Ramos (cell line): ENCODE results near the gene BDP1.
"Not testable (repeated sequence)": the region's sequence is repeated elsewhere in the genome, so short reads cannot be mapped to it uniquely, and the experiment has no call there.

Source experiments
- in situ Hi-C: fragments of 300-500 bp; cut with MboI; formaldehyde crosslinking; loops from one replicate; pipeline ENCODE4 v1.14.3; 2022; ENCODE audit warnings: low sequenced_read_pairs; ENCODE audit not compliant: unreplicated experiment

Gene BDP1

DNA sequence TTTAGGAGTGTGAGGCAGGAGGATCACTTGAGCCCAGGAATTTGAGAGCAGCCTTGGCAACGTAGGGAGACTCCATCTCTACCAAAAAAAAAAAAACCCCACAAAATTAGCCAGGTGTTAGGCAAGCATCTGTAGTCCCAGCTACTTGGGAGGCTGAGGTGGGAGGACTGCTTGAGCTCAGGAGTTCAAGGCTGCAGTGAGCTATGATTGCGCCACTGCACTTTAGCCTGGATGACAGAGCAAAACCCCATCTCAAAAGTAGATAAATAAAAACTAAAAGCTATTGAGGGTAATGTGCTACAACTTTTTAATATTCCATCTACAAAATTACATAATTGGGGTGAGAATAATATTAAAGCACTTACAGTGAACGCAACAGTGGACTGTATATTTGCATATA lies 5.9 kb downstream of the BDP1 start:
- in situ Hi-C loops = no loop called here

DNA sequence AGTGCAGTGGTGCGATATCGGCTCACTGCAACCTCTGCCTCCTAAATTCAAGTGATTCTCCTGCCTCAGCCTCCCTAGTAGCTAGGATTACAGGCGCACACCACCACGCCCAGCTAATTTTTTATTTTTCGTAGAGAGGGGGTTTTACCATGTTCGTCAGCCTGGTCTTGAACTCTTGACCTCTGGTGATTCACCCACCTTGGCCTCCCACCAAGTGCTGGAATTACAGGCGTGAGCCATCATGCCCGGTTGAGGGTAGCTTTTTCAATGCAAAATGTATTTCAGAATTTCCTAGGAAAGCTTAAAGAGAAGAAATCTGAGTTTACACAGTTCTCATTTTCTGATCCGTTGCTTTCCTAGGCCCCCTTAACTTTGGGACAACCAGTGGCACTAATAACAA lies 15.7 kb downstream of the BDP1 start:
- in situ Hi-C loops = no loop called here

DNA sequence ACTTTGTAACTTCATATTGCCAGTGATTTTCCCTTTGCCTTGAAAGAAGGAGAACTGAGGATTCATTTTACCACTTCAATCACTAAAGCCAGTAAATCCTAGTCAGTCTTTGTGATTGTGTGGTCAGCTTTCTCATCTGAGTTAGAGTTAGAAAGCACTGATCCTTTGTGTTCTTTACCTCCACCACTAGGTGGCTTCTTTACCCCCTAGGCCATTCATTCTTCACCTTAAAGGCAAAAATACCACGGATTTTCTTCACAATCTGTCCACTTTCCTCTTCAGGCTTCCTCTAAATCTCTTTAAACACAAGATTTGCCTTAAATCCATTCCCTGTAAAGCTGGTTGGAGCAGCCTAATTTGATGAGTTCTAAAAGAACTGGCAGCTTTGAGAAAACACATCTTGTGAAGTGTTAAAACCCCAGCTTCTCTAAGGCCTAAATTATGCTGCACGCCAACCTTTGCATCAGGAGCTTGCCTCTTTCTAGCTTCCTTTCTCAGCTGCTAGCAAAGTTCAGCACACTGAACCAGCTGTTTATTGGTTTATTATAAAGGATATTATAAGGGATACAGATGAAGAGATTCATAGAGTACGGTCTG lies 20.4 kb downstream of the BDP1 start:
- in situ Hi-C loops = no loop called here

DNA sequence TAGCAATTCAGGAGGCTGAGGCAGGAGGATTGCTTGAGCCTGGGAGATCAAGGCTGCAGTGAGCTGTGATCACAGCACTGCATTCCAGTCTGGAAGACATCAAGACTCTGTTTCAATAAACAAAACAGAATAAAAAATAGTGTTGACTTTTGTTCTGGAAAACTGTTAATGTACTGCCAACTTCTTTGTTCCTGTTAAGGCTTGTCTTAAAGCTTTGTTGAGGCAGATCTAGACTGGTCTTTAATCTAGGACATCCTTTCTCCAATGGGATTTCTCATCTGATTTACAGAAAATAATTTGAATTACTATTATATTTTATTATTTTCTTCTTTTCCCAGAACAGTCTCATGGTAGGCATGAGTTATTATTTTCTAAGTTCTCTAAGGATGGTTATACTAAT lies 26.0 kb downstream of the BDP1 start:
- in situ Hi-C loops = no loop called here

DNA sequence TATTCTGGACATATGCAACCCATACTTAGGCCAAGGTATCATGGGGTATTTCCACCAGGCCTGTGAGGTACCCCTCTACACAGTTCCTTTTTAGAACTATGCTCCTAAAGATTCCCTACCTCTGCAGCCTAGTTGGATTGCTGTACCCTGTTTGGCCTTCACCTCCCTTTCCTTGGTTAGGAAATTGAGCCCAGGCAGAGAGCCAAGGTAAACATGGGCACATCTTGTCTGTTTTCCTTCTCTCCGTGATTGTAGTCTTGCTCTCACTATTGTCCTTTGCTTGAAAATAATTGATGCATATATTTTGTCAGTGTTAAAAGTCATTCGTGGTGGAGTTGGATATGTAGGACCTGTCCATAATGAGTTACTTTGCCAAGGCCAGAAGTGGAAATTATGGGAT lies 26.7 kb downstream of the BDP1 start:
- in situ Hi-C loops = no loop called here

DNA sequence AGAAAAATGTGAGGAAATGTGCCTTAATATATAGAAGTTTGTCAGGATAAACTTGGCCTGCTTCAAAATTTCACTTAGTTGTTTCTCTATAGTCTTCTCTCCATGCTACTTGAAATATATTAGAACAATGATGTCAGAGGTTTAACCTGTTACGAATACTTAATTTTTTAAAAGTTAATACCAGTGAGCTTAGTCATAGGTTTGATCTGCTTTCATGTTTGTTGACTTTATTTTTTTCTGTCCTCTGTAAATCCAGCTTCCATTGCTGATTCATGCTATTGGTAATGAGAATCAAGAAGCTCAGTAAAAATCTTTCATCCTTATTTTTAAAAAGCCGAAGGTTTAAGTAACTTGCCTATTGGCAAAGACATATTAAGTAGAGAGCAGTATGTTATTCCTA lies 27.9 kb downstream of the BDP1 start:
- in situ Hi-C loops = no loop called here

DNA sequence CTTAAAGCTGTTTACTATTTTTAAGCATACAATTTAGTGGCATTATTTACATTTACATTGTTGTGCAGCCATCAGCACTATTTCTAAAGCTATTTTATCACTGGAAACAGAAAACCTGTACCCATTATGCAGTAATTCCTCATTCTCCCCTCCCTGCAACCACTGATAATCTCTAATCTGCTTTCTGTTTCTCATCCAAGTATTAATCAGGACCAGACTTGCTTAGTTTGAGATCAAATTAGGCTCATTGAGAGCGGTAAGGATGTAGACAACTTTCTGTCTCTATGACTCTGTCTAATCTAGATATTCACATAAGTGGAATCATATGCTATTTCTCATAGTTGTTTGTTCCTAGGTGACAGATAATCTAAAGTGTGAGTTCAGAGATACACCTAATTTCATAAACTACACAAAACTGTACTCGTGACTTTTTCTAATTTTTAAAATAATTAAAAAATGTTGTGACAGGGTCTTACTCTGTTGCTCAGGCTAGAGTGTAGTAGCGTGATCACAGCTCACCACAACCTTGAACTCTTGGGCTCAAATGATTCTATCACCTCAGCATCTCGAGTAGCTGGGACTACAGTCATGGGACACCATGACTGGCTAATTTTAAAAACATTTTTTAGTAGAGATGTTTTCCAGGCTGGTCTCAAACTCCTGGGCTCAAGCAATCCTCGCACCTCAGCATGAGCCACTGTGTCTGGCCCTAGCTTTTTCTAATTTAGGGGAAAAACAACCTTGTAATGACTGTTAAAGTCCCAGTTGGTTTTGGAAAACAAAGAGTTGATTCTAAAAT lies 37.6 kb downstream of the BDP1 start:
- in situ Hi-C loops = no loop called here

DNA sequence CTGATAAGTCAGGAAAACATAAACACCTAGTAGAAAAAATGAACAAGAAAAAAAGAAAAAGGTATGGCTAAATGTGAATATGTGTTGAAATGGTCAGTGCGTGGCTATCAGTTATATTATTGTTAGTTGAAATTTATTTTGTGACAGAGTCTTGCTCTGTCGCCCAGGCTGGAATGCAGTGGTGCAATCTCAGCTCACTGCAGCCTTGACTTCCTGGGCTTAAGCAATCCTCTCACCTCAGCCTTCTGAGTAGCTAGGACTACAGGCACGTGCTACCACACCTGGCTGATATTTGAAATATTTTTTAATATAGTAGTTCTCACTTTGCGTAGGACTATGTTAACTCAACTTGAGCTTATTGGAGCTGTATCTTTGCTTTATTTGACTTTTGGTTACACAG lies 38.8 kb downstream of the BDP1 start:
- in situ Hi-C loops = not testable (repeated sequence)

DNA sequence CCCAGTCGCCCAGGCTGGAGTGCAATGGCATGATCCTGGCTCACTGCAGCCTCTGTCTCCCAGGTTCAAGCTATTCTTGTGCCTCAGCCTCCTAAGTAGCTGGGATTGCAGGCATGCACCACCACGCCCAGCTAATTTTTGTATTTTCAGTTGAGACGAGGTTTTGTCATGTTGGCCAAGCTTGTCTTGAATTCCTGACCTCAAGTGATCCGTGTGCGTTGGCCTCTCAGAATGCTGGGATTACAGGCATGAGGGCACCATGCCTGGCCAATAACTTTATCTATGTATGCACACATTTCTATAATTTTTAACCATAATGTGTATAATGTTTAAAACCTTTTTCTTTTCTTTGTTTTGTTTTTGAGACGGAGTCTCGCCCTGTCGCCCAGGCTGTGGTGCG lies 43.3 kb downstream of the BDP1 start:
- in situ Hi-C loops = not testable (repeated sequence)

DNA sequence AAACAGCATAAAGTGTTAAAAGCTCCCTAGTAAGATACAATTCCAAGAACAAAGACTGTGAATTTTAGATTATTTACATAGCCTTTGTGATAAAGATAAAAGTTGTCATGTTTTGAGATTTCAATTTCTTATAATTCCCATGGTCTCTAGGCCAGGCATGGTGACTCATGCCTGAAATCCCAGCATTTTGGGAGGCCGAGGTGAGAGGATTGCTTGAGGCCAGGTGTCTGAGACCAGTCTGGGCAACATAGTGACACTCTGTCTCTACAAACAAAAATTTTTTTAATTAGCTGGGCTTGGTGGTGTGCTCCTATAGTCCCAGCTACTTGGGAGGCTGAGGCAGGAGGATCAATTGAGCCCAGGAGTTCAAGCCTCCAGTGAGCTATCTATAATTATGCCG lies 48.1 kb downstream of the BDP1 start:
- in situ Hi-C loops = no loop called here

DNA sequence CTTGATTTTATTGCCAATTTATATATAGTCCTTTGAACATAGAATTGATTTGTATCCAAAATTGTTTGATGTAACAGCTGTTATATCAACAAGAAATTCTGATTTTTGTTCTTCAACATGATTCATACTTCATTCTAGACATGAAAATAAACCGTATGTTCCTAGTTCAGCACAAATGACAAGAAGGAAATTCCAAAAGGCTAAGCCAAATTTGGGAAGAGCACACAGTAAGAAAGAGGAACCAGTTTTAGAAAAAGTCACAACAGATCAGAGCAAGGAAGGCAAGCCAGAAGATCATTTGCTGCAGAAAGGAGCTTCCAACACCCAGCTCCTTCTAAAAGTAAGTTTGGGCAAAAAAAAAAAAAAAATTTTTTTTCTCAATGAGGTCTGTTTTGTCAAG lies 66.7 kb downstream of the BDP1 start:
- in situ Hi-C loops = no loop called here

DNA sequence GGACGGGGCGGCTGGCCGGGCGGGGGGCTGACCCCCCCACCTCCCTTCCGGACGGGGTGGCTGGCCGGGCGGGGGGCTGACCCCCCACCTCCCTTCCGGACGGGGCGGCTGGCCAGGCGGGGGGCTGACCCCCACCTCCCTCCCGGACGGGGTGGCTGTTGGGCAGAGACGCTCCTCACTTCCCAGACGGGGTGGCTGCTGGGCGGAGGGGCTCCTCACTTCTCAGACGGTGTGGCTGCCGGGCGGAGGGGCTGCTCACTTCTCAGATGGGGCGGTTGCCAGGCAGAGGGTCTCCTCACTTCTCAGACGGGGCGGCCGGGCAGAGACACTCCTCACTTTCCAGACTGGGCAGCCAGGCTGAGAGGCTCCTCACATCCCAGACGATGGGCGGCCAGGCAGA lies 70.2 kb downstream of the BDP1 start:
- in situ Hi-C loops = not testable (repeated sequence)

DNA sequence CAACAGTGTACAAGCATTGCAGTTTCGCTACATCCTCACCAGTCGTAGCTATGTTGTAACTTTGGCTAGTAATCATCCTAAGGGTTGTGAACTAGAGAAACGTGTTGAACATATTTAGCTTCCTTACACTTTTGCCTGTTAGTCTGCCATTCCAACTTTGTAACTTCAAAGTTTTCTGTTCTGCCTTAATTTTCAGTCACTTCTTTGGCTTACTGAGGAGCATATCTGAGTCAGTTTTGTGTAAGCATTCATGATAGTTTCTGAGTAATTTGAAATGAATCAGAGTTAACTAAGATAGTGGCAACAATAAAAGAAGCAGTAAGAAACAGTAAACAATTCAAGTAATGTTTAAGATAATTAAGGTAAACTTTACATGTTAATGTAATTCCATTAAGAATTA lies 72.8 kb downstream of the BDP1 start:
- in situ Hi-C loops = no loop called here

DNA sequence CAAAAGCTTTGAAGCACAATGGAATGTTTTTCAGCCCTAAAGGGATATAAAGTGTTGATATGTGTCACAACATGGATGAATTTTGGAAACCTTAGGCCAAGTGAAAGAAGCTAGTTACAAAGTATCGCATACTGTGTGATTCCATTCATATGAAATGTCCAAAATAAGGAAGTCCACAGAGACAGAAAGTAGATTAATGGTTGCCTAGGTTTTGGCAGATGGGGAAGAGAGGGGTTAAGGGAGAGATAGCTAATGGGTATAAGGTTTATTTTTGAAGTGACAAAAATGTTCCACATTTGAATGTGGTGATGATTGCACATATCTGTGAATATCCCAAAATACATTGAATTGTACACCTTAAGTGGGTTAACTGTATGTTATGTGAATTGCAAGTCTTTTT lies 74.2 kb downstream of the BDP1 start:
- in situ Hi-C loops = no loop called here

DNA sequence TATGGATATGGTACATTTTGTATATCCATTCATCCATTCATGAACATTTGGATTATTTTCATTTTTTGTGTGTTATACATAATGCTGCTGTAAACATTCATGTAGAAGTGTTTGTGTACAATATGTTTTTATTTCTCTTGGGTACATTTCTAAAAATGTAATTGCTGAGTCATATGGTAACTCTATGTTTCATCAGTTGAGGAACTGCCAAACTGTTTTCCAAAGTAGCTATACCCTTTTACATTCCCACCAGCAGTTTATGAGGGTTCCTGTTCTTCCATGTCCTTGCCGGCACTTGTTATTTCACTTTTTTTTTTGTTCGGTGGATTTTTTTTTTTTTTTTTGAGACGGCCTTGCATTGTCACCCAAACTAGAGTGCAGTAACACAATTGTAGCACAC lies 77.7 kb downstream of the BDP1 start:
- in situ Hi-C loops = no loop called here

DNA sequence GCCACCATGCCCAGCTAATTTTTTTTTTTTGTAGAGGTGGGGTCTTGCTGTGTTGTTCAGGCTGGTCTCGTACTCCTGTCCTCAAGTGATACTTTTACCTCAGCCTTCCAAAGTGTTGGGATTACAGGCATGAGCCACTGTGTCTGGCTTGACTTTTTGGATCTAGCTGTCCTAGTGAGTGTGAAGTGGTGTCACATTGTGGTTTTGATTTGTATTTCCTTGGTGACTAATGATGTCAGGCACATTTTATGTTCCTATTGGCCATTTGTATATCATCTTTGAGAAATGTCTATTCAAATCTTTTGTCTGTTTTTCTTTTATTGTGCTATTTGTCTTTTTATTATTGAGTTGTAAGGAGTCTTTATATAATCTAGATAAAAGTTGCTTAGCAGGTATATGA lies 78.2 kb downstream of the BDP1 start:
- in situ Hi-C loops = no loop called here

DNA sequence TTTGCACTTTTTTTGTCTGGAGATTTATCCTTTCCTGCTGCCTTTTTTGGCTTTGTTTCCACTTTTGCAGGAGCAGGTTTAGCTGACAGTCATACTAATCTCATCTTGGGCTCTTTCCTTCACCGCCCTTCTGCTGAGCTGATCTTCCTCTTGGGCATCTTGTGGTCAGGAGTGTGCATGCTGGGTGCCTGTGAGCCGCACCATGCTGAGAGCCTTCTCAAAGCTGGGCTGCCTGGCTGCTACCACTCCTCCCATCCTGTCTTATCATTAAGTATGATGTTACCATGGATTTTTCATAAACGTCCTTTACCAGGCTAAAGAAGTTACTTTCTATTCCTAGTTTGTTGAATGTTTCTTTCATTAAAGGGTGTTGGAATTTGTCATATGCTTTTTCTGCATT lies 82.2 kb downstream of the BDP1 start:
- in situ Hi-C loops = no loop called here

DNA sequence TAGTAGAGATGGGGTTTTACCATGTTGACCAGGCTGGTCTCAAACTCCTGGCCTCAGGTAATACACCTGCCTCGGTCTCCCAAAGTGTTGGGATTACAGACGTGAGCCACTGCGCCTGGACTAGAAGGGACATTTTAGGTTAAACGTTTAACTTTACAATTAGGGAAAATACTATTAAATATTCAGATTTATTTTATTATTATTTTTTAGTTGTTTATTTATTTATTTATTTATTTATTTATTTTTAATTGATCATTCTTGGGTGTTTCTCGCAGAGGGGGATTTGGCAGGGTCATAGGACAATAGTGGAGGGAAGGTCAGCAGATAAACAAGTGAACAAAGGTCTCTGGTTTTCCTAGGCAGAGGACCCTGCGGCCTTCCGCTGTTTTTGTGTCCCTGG lies 95.4 kb downstream of the BDP1 start:
- in situ Hi-C loops = not testable (repeated sequence)

DNA sequence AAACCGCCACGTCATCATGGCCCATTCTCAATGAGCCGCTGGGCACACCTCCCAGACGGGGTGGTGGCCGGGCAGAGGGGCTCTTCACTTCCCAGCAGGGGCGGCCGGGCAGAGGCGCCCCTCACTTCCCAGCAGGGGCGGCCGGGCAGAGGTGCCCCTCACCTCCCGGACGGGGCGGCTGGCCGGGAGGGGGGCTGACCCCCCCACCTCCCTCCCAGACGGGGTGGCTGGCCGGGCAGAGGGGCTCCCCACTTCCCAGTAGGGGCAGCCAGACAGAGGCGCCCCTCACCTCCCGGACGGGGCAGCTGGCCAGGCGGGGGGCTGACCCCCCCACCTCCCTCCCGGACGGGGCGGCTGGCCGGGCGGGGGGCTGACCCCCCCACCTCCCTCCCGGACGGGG lies 96.1 kb downstream of the BDP1 start:
- in situ Hi-C loops = not testable (repeated sequence)

DNA sequence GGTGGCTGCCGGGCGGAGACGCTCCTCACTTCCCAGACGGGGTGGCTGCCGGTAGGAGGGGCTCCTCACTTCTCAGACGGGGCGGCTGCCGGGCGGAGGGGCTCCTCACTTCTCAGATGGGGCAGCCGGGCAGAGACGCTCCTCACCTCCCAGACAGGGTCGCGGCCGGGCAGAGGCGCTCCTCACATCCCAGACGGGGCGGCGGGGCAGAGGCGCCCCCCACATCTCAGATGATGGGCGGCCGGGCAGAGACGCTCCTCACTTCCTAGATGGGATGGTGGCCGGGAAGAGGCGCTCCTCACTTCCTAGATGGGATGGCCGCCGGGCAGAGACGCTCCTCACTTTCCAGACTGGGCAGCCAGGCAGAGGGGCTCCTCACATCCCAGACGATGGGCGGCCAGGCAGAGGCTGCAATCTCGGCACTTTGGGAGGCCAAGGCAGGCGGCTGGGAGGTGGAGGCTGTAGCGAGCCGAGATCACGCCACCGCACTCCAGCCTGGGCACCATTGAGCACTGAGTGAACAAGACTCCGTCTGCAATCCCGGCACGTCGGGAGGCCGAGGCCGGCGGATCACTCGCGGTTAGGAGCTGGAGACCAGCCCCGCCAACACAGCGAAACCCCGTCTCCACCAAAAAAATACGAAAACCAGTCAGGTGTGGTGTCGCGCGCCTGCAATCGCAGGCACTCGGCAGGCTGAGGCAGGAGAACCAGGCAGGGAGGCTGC lies 96.7 kb downstream of the BDP1 start:
- in situ Hi-C loops = not testable (repeated sequence)

DNA sequence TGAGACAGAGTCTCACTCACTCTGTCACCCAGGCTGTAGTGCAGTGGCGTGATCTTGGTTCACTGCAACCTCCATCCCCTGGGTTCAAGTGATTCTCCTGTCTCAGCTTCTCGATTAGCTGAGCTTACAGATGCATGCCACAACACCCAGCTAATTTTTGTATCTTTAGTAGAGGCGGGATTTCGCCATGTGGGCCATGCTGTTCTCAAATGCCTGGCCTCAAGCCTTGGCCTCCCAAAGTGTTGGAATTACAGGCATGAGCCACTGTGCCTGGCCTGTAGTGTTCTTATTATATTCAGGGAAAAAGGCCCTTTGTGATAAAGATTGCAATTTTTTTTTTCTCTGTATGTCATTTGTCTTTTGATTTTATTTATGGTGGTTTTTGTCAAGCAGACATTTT lies 107.7 kb downstream of the BDP1 start:
- in situ Hi-C loops = loop anchor here (10.0 kb wide), 1 partner anchor 82 kb away; no protein-coding TSS in a partner anchor
